Fibroblast of the aortic adventitia (primary cell): ENCODE data around the gene SKIDA1. TPM values are rescaled to one million over a fixed set of nuclear protein-coding genes. Genes with fewer than 3 reads are reported as not detected.

Source experiments
- DNase-seq: peaks from one replicate; pipeline ENCODE4 v3.0.0-alpha.2; 2010; ENCODE audit warnings: low read depth
- H3K4me3 ChIP-seq: 2 replicates; pipeline ENCODE4 v1.5.1; 2011; ENCODE audit warnings: low read depth, mild to moderate bottlenecking, control low read depth, low read length, moderate library complexity
- CTCF ChIP-seq: IDR thresholded peaks from 2 replicates; pipeline ENCODE4 v1.5.1; 2011; ENCODE audit warnings: mild to moderate bottlenecking, low read length, control low read depth, inconsistent platforms; ENCODE audit not compliant: insufficient read depth
- total RNA-seq: library from RNA; depleted of rRNA; stranded (reverse); fragments of >200 nt; gene quantifications from 2 replicates; pipeline ENCODE4 v1.2.3, GENCODE V29; 2012; ENCODE audit warnings: low replicate concordance

The SKIDA1 gene
- total RNA-seq, 1 donor = 0.90 TPM

GRCh38 chr10:21495002-21495751, 30.3 kb downstream of the SKIDA1 start:
- peak overlapping the region; percentile 85 for H3K4me3 ChIP-seq
- DNase-seq = peak; percentile 44
- peak; percentile 3 for TF ChIP-seq CTCF

- peak overlapping the region; percentile 85 for H3K4me3 ChIP-seq
- no peak for DNase-seq
- peak; percentile 17 for TF ChIP-seq CTCF
Observed at GRCh38 chr10:21494191-21495001, 31.1 kb downstream of the SKIDA1 start.

- no peak for TF ChIP-seq CTCF
- no peak for DNase-seq
- H3K4me3 ChIP-seq = no peak overlapping the region
Observed at GRCh38 chr10:21493784-21494183, 31.7 kb downstream of the SKIDA1 start.

- TF ChIP-seq CTCF = no peak
- DNase-seq = no peak
- no peak overlapping the region for H3K4me3 ChIP-seq
Observed at GRCh38 chr10:21492421-21492820, 33.1 kb downstream of the SKIDA1 start.

GRCh38 chr10:21490711-21491105, 34.8 kb downstream of the SKIDA1 start:
- no peak for DNase-seq
- H3K4me3 ChIP-seq = no peak overlapping the region
- no peak for TF ChIP-seq CTCF

- H3K4me3 ChIP-seq = no peak overlapping the region
- no peak for DNase-seq
- TF ChIP-seq CTCF = no peak
Observed at GRCh38 chr10:21490028-21490710, 35.3 kb downstream of the SKIDA1 start.
